Bone marrow (tissue), 2 donors: ENCODE data around the gene DOCK4.
"Not testable (repeated sequence)": the region's sequence is repeated elsewhere in the genome, so short reads cannot be mapped to it uniquely, and the experiment has no call there.

ENCODE experiments used
- DNase-seq, 2 donors: peaks; one replicate each; lab custom pipeline; 2025; lab: John Stamatoyannopoulos, UW

The DOCK4 gene

GRCh38 chr7:111955616-111956015 is 250.6 kb downstream of the DOCK4 start:
- no peak for DNase-seq

GRCh38 chr7:111954474-111955381 is 251.5 kb downstream of the DOCK4 start:
- DNase-seq: no peak

GRCh38 chr7:111954056-111954455 is 252.1 kb downstream of the DOCK4 start:
- no peak for DNase-seq

- DNase-seq: peak in 1 of 2 donors; percentile 2
Observed at GRCh38 chr7:111953611-111954010, 252.6 kb downstream of the DOCK4 start.

- no peak for DNase-seq
Observed at GRCh38 chr7:111952783-111953182, 253.4 kb downstream of the DOCK4 start.

GRCh38 chr7:111951052-111951451 is 255.1 kb downstream of the DOCK4 start:
- DNase-seq: no peak

- DNase-seq: no peak
Observed at GRCh38 chr7:111942450-111943081, 263.6 kb downstream of the DOCK4 start.

GRCh38 chr7:111937163-111937562 is 269.0 kb downstream of the DOCK4 start:
- no peak for DNase-seq

GRCh38 chr7:111933609-111934008 is 272.6 kb downstream of the DOCK4 start:
- DNase-seq: no peak

- no peak for DNase-seq
Observed at GRCh38 chr7:111931958-111932357, 274.2 kb downstream of the DOCK4 start.

GRCh38 chr7:111931016-111931517 is 275.1 kb downstream of the DOCK4 start:
- no peak for DNase-seq

- DNase-seq: no peak
Observed at GRCh38 chr7:111929264-111929663, 276.9 kb downstream of the DOCK4 start.

GRCh38 chr7:111927353-111928019 is 278.7 kb downstream of the DOCK4 start:
- no peak for DNase-seq

GRCh38 chr7:111920329-111920728 is 285.9 kb downstream of the DOCK4 start:
- DNase-seq: no peak

- no peak for DNase-seq
Observed at GRCh38 chr7:111919631-111920179, 286.5 kb downstream of the DOCK4 start.

- DNase-seq: no peak
Observed at GRCh38 chr7:111919164-111919563, 287.0 kb downstream of the DOCK4 start.

- DNase-seq: no peak
Observed at GRCh38 chr7:111918461-111918860, 287.7 kb downstream of the DOCK4 start.

- DNase-seq: not testable (repeated sequence)
Observed at GRCh38 chr7:111917404-111917803, 288.8 kb downstream of the DOCK4 start.

GRCh38 chr7:111914291-111914690 is 291.9 kb downstream of the DOCK4 start:
- no peak for DNase-seq

- DNase-seq: no peak
Observed at GRCh38 chr7:111911166-111911961, 294.8 kb downstream of the DOCK4 start.

- no peak for DNase-seq
Observed at GRCh38 chr7:111910656-111911055, 295.5 kb downstream of the DOCK4 start.
